ENCODE data around the gene MAGI1.

Gene MAGI1

GRCh38 chr3:65490114-65490513 is 548.6 kb downstream of the MAGI1 start:
- no peaks in the 10 kb centered on the region for H3K27me3 ChIP-seq (ENCODE audit: low read length)
- no peak overlapping the region for H3K4me3 ChIP-seq (ENCODE audit: insufficient read depth, low read length, poor library complexity, severe bottlenecking)
- no peaks in the 10 kb centered on the region for H3K36me3 ChIP-seq (ENCODE audit: low read length)
- TF ChIP-seq EZH2phosphoT487 (conservative IDR thresholded peaks at IDR 0.05; ENCODE audit: low read length) (no peak), CTCF (IDR thresholded peaks at IDR 0.05; ENCODE audit: insufficient read depth, low read length, poor library complexity, severe bottlenecking) (no peak)
- H4K20me1 ChIP-seq (ENCODE audit: low read depth, low read length), result no peaks in the 10 kb centered on the region
- no peaks in the 10 kb centered on the region for H3K9me3 ChIP-seq (ENCODE audit: insufficient read depth, low read length)
- H3F3A ChIP-seq (ENCODE audit: insufficient read depth), result no peaks in the 10 kb centered on the region
- H3K27ac ChIP-seq (ENCODE audit: low read depth, low read length), result no peak overlapping the region
- no peaks in the 10 kb centered on the region for H3K79me2 ChIP-seq (ENCODE audit: insufficient read depth, low read length)
- no peaks in the 10 kb centered on the region for H3K9me2 ChIP-seq (replicated peaks; ENCODE audit: insufficient read depth, low read length)
- H3K4me2 ChIP-seq (ENCODE audit: low read depth, low read length, poor library complexity, severe bottlenecking), result no peak overlapping the region
- H2AFZ ChIP-seq (ENCODE audit: low read depth, low read length, severe bottlenecking), result no peak overlapping the region
- no peak overlapping the region for H3K9ac ChIP-seq (ENCODE audit: low read length)

DNA sequence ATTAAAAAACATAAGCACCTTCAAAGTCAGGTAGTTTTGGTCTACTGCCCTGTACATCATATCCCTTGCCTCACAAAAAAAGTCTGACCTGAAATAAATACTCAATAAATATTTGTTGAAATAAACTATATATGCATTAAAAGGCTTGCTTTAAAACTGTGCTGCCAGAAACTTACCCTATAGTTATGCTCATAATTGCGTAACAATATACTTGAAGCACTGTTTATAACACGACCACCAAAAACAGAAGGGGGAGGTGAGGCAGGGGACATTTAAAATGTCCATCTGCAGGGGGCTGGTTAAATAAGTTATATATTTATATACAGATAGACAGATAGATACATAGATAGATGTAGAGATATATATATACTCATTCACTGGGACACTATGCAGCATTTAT is 549.5 kb downstream of the MAGI1 start:
- H3K4me3 ChIP-seq (ENCODE audit: insufficient read depth, low read length, poor library complexity, severe bottlenecking), result no peak overlapping the region
- no peaks in the 10 kb centered on the region for H3K9me3 ChIP-seq (ENCODE audit: insufficient read depth, low read length)
- TF ChIP-seq EZH2phosphoT487 (conservative IDR thresholded peaks at IDR 0.05; ENCODE audit: low read length), result no peak
- no peak for TF ChIP-seq CTCF (IDR thresholded peaks at IDR 0.05; ENCODE audit: insufficient read depth, low read length, poor library complexity, severe bottlenecking)

GRCh38 chr3:65485826-65486469 is 552.8 kb downstream of the MAGI1 start:
- no peak overlapping the region for H3K9ac ChIP-seq (ENCODE audit: low read length)
- no peaks in the 10 kb centered on the region for H3K36me3 ChIP-seq (ENCODE audit: low read length)
- H3K9me2 ChIP-seq (replicated peaks; ENCODE audit: insufficient read depth, low read length), result no peaks in the 10 kb centered on the region
- no peak overlapping the region for H3K4me2 ChIP-seq (ENCODE audit: low read depth, low read length, poor library complexity, severe bottlenecking)
- no peaks in the 10 kb centered on the region for H4K20me1 ChIP-seq (ENCODE audit: low read depth, low read length)
- no peak overlapping the region for H2AFZ ChIP-seq (ENCODE audit: low read depth, low read length, severe bottlenecking)
- H3K27ac ChIP-seq (ENCODE audit: low read depth, low read length), result no peak overlapping the region
- TF ChIP-seq CTCF (IDR thresholded peaks at IDR 0.05; ENCODE audit: insufficient read depth, low read length, poor library complexity, severe bottlenecking) (no peak), EZH2phosphoT487 (conservative IDR thresholded peaks at IDR 0.05; ENCODE audit: low read length) (no peak)
- no peak overlapping the region for H3K4me3 ChIP-seq (ENCODE audit: insufficient read depth, low read length, poor library complexity, severe bottlenecking)
- no peaks in the 10 kb centered on the region for H3F3A ChIP-seq (ENCODE audit: insufficient read depth)
- no peaks in the 10 kb centered on the region for H3K27me3 ChIP-seq (ENCODE audit: low read length)
- H3K79me2 ChIP-seq (ENCODE audit: insufficient read depth, low read length), result no peaks in the 10 kb centered on the region
- no peaks in the 10 kb centered on the region for H3K9me3 ChIP-seq (ENCODE audit: insufficient read depth, low read length)

More for the DNA sequence above, 549.5 kb downstream of the MAGI1 start:
- Histone ChIP-seq H3K36me3 (ENCODE audit: low read length) (no peaks in the 10 kb centered on the region), H4K20me1 (ENCODE audit: low read depth, low read length) (no peaks in the 10 kb centered on the region), H3K79me2 (ENCODE audit: insufficient read depth, low read length) (no peaks in the 10 kb centered on the region), H3K27me3 (ENCODE audit: low read length) (no peaks in the 10 kb centered on the region), H3K9ac (ENCODE audit: low read length) (no peak overlapping the region), H3K4me2 (ENCODE audit: low read depth, low read length, poor library complexity, severe bottlenecking) (no peak overlapping the region), H3F3A (ENCODE audit: insufficient read depth) (no peaks in the 10 kb centered on the region), H3K27ac (ENCODE audit: low read depth, low read length) (no peak overlapping the region), H3K9me2 (replicated peaks; ENCODE audit: insufficient read depth, low read length) (no peaks in the 10 kb centered on the region), H2AFZ (ENCODE audit: low read depth, low read length, severe bottlenecking) (no peak overlapping the region)
